ENCODE measurements around the gene CHSY3.

CHSY3 gene

DNA sequence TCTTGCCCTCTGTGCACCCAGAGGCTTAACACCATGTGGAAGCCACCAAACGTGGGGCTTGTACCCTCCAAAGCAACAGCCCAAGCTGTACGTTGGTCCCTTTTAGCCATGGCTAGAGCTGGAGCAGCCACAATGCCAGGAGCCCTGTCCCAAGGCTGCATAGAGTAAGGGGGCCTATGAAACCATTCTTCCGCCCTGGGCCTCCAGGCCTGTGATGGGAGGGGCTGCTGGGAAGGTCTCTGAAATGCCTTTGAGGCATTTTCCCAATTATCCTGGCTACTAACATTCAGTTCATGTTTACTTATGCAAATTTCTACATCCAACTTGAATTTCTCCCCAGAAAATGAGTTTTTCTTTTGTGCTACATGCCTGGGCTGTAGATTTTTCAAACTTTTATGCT, 33.8 kb downstream of the CHSY3 start:
- ChIA-PET CTCF (no interaction called here), POLR2A (ENCODE audit: low non-redundant PET) (no interaction called here)
- no peak overlapping the region for H3K27ac ChIP-seq
- DNase-seq (ENCODE audit: low spot score), result no peak
- TF ChIP-seq, protein P1, sequence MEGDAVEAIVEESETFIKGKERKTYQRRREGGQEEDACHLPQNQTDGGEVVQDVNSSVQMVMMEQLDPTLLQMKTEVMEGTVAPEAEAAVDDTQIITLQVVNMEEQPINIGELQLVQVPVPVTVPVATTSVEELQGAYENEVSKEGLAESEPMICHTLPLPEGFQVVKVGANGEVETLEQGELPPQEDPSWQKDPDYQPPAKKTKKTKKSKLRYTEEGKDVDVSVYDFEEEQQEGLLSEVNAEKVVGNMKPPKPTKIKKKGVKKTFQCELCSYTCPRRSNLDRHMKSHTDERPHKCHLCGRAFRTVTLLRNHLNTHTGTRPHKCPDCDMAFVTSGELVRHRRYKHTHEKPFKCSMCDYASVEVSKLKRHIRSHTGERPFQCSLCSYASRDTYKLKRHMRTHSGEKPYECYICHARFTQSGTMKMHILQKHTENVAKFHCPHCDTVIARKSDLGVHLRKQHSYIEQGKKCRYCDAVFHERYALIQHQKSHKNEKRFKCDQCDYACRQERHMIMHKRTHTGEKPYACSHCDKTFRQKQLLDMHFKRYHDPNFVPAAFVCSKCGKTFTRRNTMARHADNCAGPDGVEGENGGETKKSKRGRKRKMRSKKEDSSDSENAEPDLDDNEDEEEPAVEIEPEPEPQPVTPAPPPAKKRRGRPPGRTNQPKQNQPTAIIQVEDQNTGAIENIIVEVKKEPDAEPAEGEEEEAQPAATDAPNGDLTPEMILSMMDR (conservative IDR thresholded peaks at IDR 0.05; ENCODE audit: low read depth), result no peak

GRCh38 chr5:129943936-129944335, 39.7 kb downstream of the CHSY3 start:
- CTCF ChIA-PET, result no interaction called here
- DNase-seq (ENCODE audit: low spot score), result no peak

GRCh38 chr5:129945028-129945427, 40.8 kb downstream of the CHSY3 start:
- TF ChIP-seq, protein P1 (conservative IDR thresholded peaks at IDR 0.05; ENCODE audit: low read depth), result no peak
- CTCF ChIA-PET, result no interaction called here
- DNase-seq (ENCODE audit: low spot score), result peak; percentile 9
- H3K27ac ChIP-seq, result no peak overlapping the region
- POLR2A ChIA-PET (ENCODE audit: low non-redundant PET), result no interaction called here

More at GRCh38 chr5:129943936-129944335, 39.7 kb downstream of the CHSY3 start:
- POLR2A ChIA-PET (ENCODE audit: low non-redundant PET), result no interaction called here
- no peak overlapping the region for H3K27ac ChIP-seq
- TF ChIP-seq, protein P1 (conservative IDR thresholded peaks at IDR 0.05; ENCODE audit: low read depth), result no peak

- ChIA-PET POLR2A (ENCODE audit: low non-redundant PET) (no interaction called here), CTCF (no interaction called here)
- no peak for DNase-seq (ENCODE audit: low spot score)
- H3K27ac ChIP-seq, result no peak overlapping the region
- TF ChIP-seq, protein P1 (conservative IDR thresholded peaks at IDR 0.05; ENCODE audit: low read depth), result no peak
Measured at GRCh38 chr5:129945774-129946270, 41.6 kb downstream of the CHSY3 start.

GRCh38 chr5:129951039-129951438, 46.8 kb downstream of the CHSY3 start:
- CTCF ChIA-PET, result no interaction called here
- no peak for DNase-seq (ENCODE audit: low spot score)
- TF ChIP-seq, protein P1 (conservative IDR thresholded peaks at IDR 0.05; ENCODE audit: low read depth), result no peak
- no peak overlapping the region for H3K27ac ChIP-seq
- POLR2A ChIA-PET (ENCODE audit: low non-redundant PET), result no interaction called here

DNA sequence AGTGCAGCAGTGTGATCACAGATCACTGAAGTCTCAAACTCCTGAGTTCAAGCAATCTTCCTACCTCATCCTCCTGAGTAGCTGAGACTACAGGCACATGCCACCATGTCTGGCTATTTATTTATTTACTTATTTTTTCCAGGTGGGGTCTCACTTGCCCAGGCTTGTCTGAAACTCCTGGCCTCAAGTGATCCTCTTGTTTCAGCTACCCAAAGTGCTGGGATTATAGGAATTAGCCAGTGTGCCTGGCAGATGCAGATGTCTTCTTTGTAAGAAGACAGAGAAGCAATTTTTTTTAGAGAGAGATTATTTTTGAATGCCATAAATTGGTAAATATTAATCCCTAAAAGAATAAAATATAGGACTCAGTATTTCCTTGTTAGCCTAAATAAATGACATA, 54.3 kb downstream of the CHSY3 start:
- ChIA-PET CTCF (interaction anchor here (1.1 kb wide), 1 partner anchor 106 kb away, joined by 3 read pairs; no protein-coding TSS in a partner anchor), POLR2A (ENCODE audit: low non-redundant PET) (no interaction called here)
- TF ChIP-seq, protein P1 (conservative IDR thresholded peaks at IDR 0.05; ENCODE audit: low read depth), result no peak

GRCh38 chr5:129960831-129961230, 56.6 kb downstream of the CHSY3 start:
- TF ChIP-seq, protein P1 (conservative IDR thresholded peaks at IDR 0.05; ENCODE audit: low read depth), result no peak
- CTCF ChIA-PET, result no interaction called here
- POLR2A ChIA-PET (ENCODE audit: low non-redundant PET), result no interaction called here
- H3K27ac ChIP-seq, result no peak overlapping the region
- DNase-seq (ENCODE audit: low spot score), result no peak

More for the DNA sequence above, 54.3 kb downstream of the CHSY3 start:
- no peak for DNase-seq (ENCODE audit: low spot score)
- H3K27ac ChIP-seq, result no peak overlapping the region
